HG03060 (cell line): ENCODE data around the gene FANK1.

Source experiments
- ATAC-seq: cut with Tn5 transposase; IDR thresholded peaks from one replicate; pipeline ENCODE4 v1.9.1; 2021; ENCODE audit warnings: low read depth, moderate number of reproducible peaks; ENCODE audit not compliant: unreplicated experiment

FANK1 gene, protein sequence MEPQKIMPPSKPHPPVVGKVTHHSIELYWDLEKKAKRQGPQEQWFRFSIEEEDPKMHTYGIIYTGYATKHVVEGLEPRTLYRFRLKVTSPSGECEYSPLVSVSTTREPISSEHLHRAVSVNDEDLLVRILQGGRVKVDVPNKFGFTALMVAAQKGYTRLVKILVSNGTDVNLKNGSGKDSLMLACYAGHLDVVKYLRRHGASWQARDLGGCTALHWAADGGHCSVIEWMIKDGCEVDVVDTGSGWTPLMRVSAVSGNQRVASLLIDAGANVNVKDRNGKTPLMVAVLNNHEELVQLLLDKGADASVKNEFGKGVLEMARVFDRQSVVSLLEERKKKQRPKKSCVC

DNA sequence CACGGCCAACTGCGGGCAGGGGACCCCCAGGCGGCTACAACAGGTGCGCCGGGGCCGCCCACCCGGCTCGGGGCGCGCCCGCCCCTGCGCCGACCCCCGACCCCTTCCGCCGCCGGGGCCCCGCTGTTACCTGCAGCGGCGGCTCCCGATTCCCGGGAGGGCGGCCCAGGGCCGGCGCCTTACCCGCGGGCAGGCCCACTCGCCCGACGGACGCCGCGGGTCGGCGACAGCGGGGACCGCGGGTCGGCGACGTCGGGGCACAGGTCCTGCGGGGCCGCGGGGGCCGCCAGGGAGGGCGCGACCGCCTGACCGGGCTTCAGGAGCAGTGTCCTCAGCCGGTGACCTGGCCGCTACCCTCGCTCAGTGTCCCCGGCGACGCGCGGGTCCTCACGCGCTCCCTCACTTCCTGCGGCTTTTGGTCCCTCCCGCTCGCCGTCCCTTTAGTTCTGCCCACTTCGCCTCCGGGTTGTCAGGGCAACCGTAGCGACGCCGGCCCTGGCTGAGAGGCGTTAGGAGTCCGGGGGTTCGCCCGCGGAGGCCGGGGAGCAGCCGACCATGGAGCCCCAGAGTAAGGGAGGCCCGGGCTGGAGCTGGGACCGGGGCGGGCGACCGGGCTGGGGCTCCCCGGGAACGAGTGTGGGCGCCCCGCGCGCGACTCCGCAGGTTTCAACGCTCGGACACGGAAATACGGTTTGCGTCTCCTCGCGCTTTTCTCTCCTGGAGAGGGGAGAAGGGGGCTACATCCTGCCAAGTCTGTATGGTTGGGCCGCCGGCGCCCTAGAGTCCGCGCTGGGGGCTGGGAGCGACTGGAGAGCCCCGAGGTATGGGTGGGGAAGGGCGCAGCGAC, at the start of gene FANK1:
Gene FANK1, plus strand, starts transcription at position 477 of the 847 bp plus-strand sequence. Its CDS starts 79 bp downstream, at position 556.
- peak; percentile 48 for ATAC-seq

DNA sequence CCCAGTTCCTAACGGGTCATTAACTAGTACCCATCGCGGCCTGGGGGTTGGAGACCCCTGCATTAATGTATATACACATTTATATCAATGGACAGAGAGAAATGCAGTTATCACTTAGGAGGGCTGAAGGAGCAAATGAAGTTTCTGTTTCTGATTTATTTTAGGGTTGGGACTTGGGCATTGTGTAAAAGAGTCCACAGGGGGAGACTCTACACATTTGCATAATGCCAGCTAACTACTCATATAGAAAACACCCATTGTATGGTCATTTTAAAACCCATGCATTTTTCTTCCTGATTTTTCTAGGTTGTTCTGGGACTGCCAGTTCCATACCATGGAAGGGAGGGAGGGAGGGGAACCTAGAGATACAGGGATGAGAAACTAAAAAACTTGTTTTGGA, 49.5 kb upstream of the FANK1 start:
- peak; percentile 58 for ATAC-seq

DNA sequence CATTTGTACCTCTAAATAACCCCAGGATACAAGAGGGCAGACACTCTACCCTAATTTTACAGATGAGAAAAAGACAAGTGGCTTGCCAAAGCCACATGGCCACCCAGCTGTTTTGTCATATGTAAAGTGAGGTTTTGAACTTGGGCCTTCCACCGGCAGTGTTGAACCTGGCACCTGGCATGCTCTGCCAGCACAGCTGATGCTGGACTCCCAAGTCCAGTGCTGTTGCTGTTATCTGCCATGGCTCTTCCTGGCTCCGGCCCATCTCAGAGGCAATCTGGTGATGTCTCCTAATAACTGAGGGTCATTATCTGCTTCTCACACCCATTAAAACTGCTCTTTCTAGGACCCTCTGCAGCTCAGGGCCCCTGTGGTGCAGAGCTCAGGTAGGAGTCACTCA, 48.0 kb upstream of the FANK1 start:
- no peak for ATAC-seq

DNA sequence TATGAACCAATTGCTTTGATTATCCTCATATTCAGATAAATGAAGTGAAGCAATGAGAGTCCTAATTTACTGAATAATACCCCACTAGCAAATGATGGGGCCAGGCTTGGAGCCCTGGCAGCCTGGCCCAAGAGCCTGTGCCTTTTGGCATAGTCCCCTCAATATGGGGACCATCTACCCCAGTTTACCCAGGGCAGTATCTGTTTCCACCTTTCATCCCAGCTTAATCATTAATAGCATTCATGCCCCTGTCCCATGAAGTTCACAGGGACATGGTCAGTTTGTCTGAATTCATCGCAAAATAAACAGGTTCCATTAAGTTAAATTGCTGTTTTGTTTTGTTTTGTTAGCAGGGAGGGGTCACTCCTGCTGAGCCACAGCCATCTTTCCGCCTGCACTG, 47.5 kb upstream of the FANK1 start:
- ATAC-seq, result no peak

DNA sequence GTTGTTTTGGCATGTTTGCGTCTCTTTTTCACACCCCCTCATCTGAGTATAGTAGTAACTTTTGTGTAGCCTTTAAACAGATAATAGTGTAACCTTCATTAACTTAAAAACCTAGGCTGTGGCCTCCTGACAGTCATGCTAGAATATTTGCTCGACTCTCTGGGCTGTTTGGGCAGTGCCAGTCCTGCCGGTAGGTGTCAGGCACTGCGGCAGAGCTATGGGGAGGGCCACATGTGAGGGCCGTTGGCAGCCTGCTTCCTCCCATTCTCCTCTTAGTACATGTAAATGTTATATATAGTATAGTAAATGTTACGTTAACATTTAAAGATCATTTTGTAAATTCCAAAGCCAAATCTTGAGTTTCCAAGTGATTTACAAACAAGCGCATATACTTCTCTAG, 46.9 kb upstream of the FANK1 start:
- ATAC-seq, result no peak

DNA sequence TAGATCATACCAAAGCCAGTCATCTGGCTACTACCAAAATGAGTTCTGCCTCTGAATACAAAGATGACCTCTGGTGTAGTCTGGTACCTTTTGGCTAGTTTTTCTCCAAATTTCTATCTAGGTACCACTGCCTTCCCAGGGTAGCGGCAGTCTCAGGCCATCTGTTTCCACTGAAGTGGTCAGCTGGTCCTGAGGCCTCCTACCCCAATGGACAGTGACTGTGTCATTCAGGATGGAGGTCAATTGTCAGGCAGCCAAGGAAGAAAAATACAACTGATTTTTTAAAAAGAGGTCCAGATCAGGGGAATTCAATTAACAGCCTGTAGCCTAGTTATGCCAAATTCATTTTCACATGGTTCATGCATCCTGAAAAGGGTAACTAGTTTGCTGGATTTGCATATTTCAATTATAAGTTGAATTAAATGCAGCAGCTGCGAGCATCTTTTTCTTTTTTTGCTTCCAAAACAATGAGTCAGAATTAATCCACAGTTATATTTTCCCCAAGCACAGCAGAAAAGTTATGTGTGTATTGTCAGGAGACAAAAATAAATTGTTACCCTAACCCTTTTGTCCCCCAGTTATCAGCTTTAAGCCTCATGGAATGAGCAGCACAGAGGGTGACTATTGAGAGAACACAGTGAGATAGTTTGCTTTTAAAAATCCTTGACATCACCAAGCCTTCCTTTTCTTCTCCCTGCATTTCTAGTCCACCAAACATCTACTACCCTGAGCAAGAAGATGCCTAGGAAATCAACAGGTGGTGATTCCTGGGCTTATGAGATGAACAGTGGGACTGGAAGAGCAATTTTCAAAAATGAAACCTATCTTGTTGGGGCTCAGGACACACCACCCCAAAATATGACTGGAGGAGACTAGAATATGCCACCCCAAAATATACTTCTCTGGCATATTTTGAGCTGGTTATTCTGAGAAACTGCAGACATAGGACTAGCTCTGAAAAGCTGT, 45.3 kb upstream of the FANK1 start:
- no peak for ATAC-seq

DNA sequence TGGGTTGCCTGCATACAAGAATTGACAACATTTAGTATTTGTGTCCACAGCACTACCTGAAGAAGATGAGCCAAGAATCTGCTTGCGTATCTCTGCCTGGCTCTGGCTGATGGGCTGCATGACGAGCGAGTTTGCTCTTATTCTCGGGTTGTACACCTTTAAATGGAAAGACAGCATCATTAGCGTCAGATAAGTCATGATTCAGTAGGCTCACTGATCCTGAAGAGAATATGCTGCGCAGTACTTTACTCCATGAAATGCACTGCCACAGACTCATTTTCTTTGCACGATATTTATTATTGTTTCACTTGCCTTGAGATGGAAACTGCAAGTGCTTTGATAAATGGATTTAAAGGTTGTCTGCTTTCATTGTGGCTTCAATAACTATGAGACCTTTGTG, 43.9 kb upstream of the FANK1 start:
- ATAC-seq, result no peak

DNA sequence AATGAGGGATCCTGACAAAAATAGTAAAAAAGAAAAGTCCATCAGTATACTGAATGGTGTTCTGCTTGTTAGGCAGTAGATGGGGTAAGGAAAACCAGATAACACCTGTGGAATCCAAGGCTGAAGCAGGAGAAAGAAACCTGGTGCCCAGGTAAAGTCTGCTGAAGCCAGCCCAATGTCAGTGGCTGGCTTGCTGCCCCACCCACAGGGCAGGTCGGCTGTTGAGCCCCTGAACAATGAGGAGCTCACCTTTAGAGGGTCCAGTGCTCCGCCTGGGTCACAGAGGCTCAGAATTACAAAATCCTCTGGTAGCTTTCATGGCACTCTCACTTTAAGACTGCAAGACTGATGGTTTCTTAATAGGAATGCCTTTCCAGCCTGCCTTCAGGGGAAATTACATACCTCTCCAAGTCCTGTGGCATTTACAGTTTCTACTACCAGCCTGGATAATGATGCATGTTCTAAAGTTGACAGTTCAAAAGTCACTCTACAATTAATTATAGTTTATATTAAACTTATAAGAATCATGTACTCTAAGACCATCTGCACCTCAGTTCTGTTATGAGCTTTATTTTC, 39.1 kb upstream of the FANK1 start:
- no peak for ATAC-seq

DNA sequence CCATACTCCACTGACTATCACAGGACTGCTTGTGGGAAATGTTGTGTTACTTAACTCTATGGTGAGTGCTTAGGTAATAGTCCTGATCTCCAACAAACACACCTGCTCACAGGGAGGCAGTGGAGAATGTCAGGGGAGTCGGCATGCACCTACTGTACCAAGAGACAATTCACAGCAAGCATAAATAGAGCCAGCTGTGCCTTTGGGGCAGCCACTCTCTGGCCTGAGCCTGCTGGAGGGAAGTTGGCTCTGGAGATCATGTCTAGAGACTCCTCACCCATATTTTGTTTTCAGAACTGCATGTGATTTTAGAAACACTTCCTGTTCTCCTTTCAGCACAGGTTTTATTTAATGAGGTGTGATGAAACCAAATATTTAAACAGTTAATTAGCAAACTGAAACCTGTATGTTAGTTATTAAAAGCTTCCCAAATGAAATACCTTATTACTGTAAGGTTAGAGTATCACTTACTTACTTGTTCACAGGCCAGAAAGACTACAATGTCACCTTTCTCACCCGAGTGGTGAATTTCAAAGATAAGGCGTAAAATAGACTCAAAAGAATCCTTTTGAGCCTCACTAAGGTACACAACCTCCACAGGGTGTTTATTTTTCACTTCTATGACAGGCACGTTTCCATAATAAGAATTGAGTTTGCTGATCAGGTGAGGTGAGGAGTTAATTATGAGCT, 37.1 kb upstream of the FANK1 start:
- no peak for ATAC-seq

DNA sequence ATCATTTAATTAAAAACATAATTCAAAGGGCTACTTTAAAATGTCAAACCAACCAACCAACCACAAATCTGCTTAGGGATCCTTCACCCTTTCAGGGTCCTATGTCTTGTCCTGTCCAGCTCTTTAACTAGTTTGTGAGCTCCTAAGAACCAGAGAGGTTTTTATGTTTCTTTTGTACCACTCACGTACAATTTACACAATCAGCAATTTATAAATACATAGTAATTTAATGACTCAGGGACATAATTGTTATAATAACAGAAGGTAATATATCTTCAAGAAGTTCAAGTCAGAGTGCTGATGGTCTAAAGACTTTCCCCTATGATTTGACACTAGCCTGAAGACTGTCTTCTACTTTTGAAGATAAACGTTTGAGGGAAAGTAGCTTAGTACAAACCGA, 31.2 kb upstream of the FANK1 start:
- no peak for ATAC-seq

DNA sequence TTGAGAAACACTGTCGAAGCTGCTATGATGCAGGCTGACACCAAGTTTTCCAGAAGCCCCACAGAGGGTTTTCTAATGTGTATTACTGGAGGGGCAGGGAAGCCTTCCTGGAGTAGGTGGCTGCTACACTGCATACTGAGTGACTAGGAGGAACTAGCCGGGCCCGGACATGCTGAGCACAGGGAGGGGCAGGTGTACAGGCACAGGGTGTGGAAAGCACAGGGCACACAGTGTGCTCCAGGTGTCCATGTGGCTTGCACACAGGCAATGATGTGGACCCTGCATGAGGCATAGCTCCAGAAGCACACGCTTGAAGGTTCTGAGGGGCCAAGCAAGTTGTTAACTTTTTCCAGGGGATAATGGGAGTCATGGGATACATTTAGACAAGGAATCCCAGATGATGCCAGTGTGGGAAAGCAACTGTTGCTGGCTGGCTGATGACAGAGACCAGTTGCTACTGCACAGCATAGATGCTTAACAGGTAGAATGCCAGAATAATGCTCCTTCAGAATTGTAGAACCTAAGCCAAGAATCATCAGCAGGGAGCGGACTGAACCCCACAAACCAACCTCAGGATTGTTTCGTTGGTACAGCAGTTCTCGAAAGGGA, 29.8 kb upstream of the FANK1 start:
- ATAC-seq, result no peak

DNA sequence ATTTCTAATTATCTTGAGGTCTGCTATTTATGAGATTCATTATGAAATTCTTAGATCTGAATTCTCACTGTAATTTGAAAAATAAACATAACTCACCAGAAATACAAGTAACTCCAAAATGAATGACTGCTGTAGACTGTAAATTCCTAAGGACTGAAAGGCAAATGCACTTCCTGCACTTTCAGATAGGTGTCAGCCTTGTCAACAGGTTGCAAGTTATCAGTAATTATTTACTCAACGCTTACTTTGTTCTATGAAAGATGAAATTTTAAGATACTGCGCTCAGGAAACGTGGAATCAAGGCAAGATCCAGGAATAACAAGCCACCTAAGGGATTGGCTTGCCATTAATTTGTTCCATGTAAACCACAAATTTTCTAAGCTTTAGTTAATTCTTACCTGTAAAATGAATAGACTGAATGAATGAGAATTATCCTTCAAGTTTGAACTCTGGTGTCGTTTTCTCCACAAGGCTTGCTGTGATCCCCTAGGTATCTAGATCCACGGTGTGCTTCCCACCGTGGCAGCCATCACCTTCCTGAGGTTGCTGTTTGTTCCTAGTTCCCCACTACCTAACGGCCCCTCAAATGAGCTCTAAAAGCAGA, 27.9 kb upstream of the FANK1 start:
- ATAC-seq, result no peak

DNA sequence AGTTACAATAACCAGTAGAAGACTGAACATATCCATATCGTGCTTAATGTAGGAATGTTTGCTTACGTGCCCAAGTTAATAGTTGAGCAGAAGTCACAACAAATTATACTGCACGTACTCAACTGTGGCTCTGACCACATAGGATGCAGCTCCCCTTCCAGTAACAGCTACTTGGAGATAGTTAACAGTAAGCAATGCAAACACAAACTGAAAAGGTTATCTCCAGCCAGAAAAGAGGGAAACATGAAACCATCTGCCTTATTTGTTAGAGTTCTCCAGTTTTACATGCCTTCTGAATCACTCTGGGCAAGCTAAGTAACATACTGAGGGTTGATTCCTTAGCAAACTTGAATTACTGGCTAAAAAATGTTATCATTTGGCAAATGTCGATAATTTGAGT, 25.0 kb upstream of the FANK1 start:
- ATAC-seq, result no peak

DNA sequence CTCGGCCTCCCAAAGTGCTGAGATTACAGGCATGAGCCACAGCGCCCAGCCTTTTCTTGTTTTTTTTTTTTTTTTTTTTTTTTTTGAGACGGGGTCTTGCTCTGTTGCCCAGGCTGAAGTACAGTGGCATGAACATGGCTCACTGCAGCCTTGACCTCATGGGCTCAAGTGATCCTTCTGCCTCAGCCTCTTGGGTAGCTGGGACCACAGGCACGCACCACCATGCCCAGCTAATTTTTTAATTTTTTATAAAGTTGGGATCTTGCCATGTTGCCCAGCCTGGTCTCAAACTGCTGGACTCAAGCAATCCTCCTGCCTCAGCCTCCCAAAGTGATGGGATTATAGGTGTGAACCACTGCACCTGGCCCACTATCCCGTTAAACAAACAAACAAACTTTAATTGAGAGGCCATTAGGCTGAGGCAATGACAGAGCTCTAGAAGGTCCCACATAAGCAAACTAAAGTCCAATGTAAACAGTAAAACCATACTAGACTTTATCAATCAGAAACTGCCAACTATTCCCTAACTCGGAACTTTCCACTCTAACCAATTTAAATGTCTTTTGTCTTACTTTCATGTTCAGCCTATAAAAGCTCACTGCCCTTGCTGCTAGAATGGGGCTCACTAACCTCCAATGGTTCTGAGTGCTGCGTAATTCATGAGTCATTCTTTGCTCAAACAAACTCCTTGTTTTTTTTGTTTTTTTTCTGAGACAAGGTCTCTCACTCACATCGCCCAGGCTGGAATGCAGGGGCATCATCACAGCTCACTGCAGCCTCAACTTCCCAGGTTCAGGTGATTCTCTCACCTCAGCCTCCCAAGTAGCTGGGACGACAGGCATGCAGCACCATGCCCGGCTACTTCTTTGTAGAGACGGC, 17.2 kb upstream of the FANK1 start:
- ATAC-seq, result no peak

DNA sequence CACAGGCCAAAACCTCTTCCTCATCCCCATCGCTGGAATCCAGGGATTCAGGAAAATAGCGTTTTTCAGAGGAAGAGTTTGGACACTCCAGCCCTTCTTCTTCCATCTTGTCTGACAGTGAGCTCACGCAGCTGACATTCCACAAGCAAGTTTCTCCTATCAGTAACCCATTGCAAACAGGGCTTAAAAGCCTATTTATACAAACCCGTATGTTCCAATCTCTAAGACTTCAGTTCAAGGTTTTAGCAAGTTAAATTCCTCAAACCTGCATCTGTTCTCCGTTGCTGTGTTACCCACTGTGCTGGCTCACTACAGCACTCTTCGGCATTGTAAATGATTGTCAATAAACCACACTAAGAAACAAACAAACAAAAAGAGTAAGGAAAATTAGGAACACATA, 15.6 kb upstream of the FANK1 start:
- no peak for ATAC-seq

DNA sequence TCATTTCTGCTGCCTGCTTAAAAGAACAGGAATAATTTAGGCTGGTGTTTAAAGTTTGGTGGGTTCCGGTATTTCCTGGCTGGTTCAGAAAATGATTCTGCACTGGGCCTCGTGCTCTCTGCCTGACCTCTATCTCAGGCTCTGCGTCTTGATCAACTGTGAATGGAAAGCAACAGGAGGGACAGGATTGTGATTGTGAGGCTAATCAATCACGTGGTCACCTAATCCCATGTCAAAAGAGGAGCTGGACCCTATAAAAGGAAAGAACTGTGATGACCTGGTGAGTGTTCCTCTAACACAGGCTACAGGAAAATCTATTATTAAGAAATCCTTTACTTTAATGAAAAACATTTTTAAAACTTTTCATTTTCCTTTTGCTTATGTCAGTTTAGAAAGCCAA, 15.2 kb upstream of the FANK1 start, which contains the start of gene DHX32:
Gene DHX32, minus strand, starts transcription at position 101 of the 400 bp plus-strand sequence. CDS start 468 bp downstream, outside the sequence.
- no peak for ATAC-seq

DNA sequence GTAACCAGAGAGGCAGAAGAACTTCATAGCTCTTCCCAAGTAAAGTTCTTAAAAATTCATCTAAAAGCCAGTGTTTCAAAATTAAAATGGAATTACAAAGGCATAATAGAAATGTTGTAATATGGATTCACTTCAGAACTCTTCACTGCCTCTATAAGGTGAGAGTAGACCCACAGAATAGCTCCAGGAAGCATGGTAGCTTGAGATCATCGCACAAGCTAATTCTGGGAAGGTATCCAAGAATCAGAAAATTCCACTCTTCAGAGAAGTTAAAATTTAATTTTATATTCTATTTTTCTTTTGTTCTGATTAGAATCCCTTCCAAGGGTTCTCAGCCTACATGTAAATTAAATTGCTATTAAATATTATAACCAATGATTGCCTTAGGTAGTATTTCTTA, 13.8 kb upstream of the FANK1 start:
- no peak for ATAC-seq

DNA sequence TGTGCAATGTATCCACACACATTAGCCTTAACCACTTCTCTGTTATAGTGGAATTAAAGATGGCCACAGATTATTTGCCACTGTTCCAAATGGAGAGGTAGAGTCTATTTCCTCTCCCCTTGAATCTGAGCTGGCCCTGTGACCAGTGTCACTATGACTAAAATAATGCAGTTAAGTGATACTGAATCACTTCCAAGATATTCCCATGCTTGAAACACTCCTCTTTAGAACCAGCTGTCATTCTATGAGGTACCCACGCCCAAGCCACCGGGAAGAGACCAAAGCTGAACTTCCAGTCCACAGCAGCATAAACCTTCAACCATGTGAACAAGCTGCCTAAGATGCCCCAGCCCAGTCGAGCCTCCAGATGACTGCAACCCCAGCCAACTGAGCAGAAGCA, 13.2 kb upstream of the FANK1 start:
- no peak for ATAC-seq
